HCT116 (cell line): ENCODE measurements around the gene ACAN. TPM values are rescaled to one million over a fixed set of nuclear protein-coding genes. Genes with fewer than 3 reads are reported as not detected.

ENCODE experiments used
- ATAC-seq: fragments of 200-7000 bp; cut with Tn5 transposase; 2 replicates; pipeline ENCODE4 v1.9.1; 2020; ENCODE audit warnings: mild to moderate bottlenecking, moderate library complexity
- BruUV-seq: library from RNA; stranded (reverse); fragments of 400-500 nt; replicated peaks from 2 replicates; lab custom pipeline; 2021; lab: Mats Ljungman, UMichigan
- CTCF ChIA-PET: fragments of 300-600 bp; sonication (Branson Sonifier 250); formaldehyde crosslinking; loops from one replicate; lab custom pipeline; 2021; ENCODE audit warnings: antibody characterized with exemption; lab: Charles Lee
- POLR2A ChIA-PET: fragments of 300-600, 350-600 bp; sonication (Branson Sonifier 250); formaldehyde crosslinking; loops from one replicate; lab custom pipeline; 2021; ENCODE audit warnings: antibody characterized with exemption; lab: Charles Lee
- RAD21 ChIA-PET, 2 experiments: fragments of 300-600 bp; sonication (Branson Sonifier 250); formaldehyde crosslinking; loops; one replicate each; lab custom pipeline; 2023; ENCODE audit warnings: low total read pairs in 2 of 2; ENCODE audit not compliant: uncharacterized antibody in 2 of 2, unreplicated experiment in 2 of 2, low non-redundant PET in 1 of 2; lab: Charles Lee
- DNase-seq: peaks from one replicate; pipeline ENCODE4 v3.0.0-alpha.2; 2010; ENCODE audit warnings: low read depth, low spot score
- H2AFZ ChIP-seq: fragments of 200-600 bp; shearing (Covaris generic), sonication (generic); 2 replicates; pipeline ENCODE4 v1.6.1; 2017; ENCODE audit warnings: low read depth, mixed run types, mixed read lengths, antibody characterized with exemption, low read length; ENCODE audit not compliant: poor library complexity, severe bottlenecking
- H3K27ac ChIP-seq: 2 replicates; pipeline ENCODE4 v1.5.1; 2012; ENCODE audit warnings: low read depth, low read length
- H3K27me3 ChIP-seq: fragments of 200-600 bp; sonication (generic); 2 replicates; pipeline ENCODE4 v1.6.1; 2016; ENCODE audit warnings: mixed run types, low read length, mixed read lengths; ENCODE audit not compliant: insufficient read depth
- H3K36me3 ChIP-seq, 2 experiments: fragments of 200-500 bp in 1 of 2; fragments of 200-600 bp in 1 of 2; sonication (Bioruptor generic) in 1 of 2; sonication (generic) in 1 of 2; 2 replicates each; pipeline versions ENCODE4 v1.5.1 to v1.6.1; 2014 to 2016; ENCODE audit warnings: low read length in 2 of 2, inconsistent platforms in 1 of 2, mixed read lengths in 1 of 2, mixed run types in 1 of 2; ENCODE audit not compliant: insufficient read depth in 2 of 2, control insufficient read depth in 1 of 2
- H3K4me1 ChIP-seq, 2 experiments: fragments of 200-600 bp in 1 of 2; sonication (generic) in 1 of 2; 2 replicates each; pipeline versions ENCODE4 v1.5.1 to v1.6.1; 2012 to 2017; ENCODE audit warnings: low read length in 2 of 2, inconsistent platforms in 1 of 2, mild to moderate bottlenecking in 1 of 2, mixed read lengths in 1 of 2, mixed run types in 1 of 2, moderate library complexity in 1 of 2; ENCODE audit not compliant: insufficient read depth in 2 of 2, control insufficient read depth in 1 of 2
- H3K4me2 ChIP-seq: fragments of 200-600 bp; sonication (generic); 2 replicates; pipeline ENCODE4 v1.6.1; 2017; ENCODE audit warnings: mixed run types, low read length, mixed read lengths
- H3K4me3 ChIP-seq, 2 experiments: fragments of 200-600 bp in 1 of 2; sonication (generic) in 1 of 2; replicated peaks in 1 of 2; 2 replicates each; pipeline ENCODE4 v1.5.1; 2011 to 2016; ENCODE audit warnings: low read length in 2 of 2, control low read depth in 1 of 2, low read depth in 1 of 2, mild to moderate bottlenecking in 1 of 2, mixed read lengths in 1 of 2, mixed run types in 1 of 2
- H3K79me2 ChIP-seq: fragments of 200-600 bp; sonication (generic); 2 replicates; pipeline ENCODE4 v1.6.1; 2017; ENCODE audit warnings: mild to moderate bottlenecking, mixed run types, low read length, moderate library complexity, mixed read lengths; ENCODE audit not compliant: insufficient read depth
- H3K9ac ChIP-seq: fragments of 200-600 bp; sonication (generic); 2 replicates; pipeline ENCODE4 v1.6.1; 2016; ENCODE audit warnings: low read length, mixed read lengths
- H3K9me2 ChIP-seq: fragments of 200-600 bp; sonication (generic), shearing (Covaris generic); 2 replicates; pipeline ENCODE4 v1.6.1; 2017; ENCODE audit warnings: mixed run types, mild to moderate bottlenecking, moderate library complexity; ENCODE audit not compliant: insufficient read depth
- H3K9me3 ChIP-seq, 2 experiments: fragments of 200-500 bp in 1 of 2; fragments of 200-600 bp in 1 of 2; sonication (Bioruptor generic) in 1 of 2; sonication (generic) in 1 of 2; 2 replicates each; pipeline ENCODE4 v1.6.1; 2014 to 2017; ENCODE audit warnings: low read length in 2 of 2, mixed read lengths in 2 of 2, inconsistent platforms in 1 of 2, low read depth in 1 of 2, mild to moderate bottlenecking in 1 of 2, mixed run types in 1 of 2, moderate library complexity in 1 of 2; ENCODE audit not compliant: control insufficient read depth in 1 of 2, insufficient read depth in 1 of 2
- H4K20me1 ChIP-seq: fragments of 200-600 bp; sonication (generic), shearing (Covaris generic); 2 replicates; pipeline ENCODE4 v1.6.1; 2017; ENCODE audit warnings: mixed run types, mild to moderate bottlenecking, moderate library complexity; ENCODE audit not compliant: insufficient read depth
- ATF3 ChIP-seq: IDR thresholded peaks from 2 replicates; pipeline ENCODE4 v1.6.1; 2012
- EGR1 ChIP-seq: IDR thresholded peaks from 2 replicates; pipeline ENCODE4 v1.6.1; 2012; ENCODE audit warnings: low read depth
- ELF1 ChIP-seq: IDR thresholded peaks from 2 replicates; pipeline ENCODE4 v1.6.1; 2012; ENCODE audit warnings: low read depth, borderline replicate concordance
- EZH2phosphoT487 ChIP-seq: fragments of 200-600 bp; IDR thresholded peaks from 2 replicates; pipeline ENCODE4 v1.6.1; 2018; ENCODE audit warnings: antibody characterized with exemption, borderline replicate concordance
- FOSL1 ChIP-seq: IDR thresholded peaks from 2 replicates; pipeline ENCODE4 v1.6.1; 2012; ENCODE audit warnings: low read depth
- POLR2A ChIP-seq: IDR thresholded peaks from 2 replicates; pipeline ENCODE4 v1.7.0; 2011; ENCODE audit warnings: borderline replicate concordance; ENCODE audit not compliant: insufficient read depth, insufficient read length; ENCODE audit errors: extremely low read depth
- SIN3A ChIP-seq: IDR thresholded peaks from 2 replicates; pipeline ENCODE4 v1.6.1; 2012; ENCODE audit warnings: low read depth
- SP1 ChIP-seq: IDR thresholded peaks from 2 replicates; pipeline ENCODE4 v1.6.1; 2012; ENCODE audit warnings: low read depth
- TCF7L2 ChIP-seq: IDR thresholded peaks from 2 replicates; pipeline ENCODE4 v1.7.0; 2011; ENCODE audit warnings: borderline replicate concordance, inconsistent platforms; ENCODE audit not compliant: insufficient read depth, insufficient read length; ENCODE audit errors: extremely low read depth
- intact Hi-C: fragments of 100-400 bp; cut with micrococcal nuclease; formaldehyde crosslinking; loops from 2 replicates; pipeline ENCODE4 v1.10.0; 2022
- total RNA-seq: library from RNA; stranded (reverse); gene quantifications from one replicate; pipeline ENCODE4 v1.2.1, GENCODE V29; 2021; ENCODE audit not compliant: unreplicated experiment
- TF ChIP-seq, protein P1 (sequence below): IDR thresholded peaks from 2 replicates; pipeline ENCODE4 v1.6.1; 2012; ENCODE audit warnings: low read depth

Gene ACAN
- total RNA-seq, 1 experiment from 2014 or later: not detected

GRCh38 chr15:88890495-88890894, 87.3 kb downstream of the ACAN start:
- RAD21 ChIA-PET: no interaction called here
- no peak for DNase-seq
- Histone ChIP-seq H4K20me1 (no peaks in the 10 kb centered on the region), H3K27ac (no peak overlapping the region), H3K4me1 (peaks cover 4 to 17% of the 10 kb centered on the region in 2 experiments), H3K9me2 (no peaks in the 10 kb centered on the region), H3K9ac (no peak overlapping the region), H3K4me3 (no peak overlapping the region), H3K36me3 (no peaks in the 10 kb centered on the region), H3K79me2 (no peaks in the 10 kb centered on the region), H2AFZ (no peak overlapping the region), H3K9me3 (no peaks in the 10 kb centered on the region), H3K4me2 (no peak overlapping the region), H3K27me3 (no peaks in the 10 kb centered on the region)
- no peak for ATAC-seq
- TF ChIP-seq EZH2phosphoT487 (no peak), ATF3 (no peak), POLR2A (no peak), SP1 (no peak), ELF1 (no peak), EGR1 (no peak), TCF7L2 (no peak), SIN3A (no peak), FOSL1 (no peak)
- TF ChIP-seq, protein P1, sequence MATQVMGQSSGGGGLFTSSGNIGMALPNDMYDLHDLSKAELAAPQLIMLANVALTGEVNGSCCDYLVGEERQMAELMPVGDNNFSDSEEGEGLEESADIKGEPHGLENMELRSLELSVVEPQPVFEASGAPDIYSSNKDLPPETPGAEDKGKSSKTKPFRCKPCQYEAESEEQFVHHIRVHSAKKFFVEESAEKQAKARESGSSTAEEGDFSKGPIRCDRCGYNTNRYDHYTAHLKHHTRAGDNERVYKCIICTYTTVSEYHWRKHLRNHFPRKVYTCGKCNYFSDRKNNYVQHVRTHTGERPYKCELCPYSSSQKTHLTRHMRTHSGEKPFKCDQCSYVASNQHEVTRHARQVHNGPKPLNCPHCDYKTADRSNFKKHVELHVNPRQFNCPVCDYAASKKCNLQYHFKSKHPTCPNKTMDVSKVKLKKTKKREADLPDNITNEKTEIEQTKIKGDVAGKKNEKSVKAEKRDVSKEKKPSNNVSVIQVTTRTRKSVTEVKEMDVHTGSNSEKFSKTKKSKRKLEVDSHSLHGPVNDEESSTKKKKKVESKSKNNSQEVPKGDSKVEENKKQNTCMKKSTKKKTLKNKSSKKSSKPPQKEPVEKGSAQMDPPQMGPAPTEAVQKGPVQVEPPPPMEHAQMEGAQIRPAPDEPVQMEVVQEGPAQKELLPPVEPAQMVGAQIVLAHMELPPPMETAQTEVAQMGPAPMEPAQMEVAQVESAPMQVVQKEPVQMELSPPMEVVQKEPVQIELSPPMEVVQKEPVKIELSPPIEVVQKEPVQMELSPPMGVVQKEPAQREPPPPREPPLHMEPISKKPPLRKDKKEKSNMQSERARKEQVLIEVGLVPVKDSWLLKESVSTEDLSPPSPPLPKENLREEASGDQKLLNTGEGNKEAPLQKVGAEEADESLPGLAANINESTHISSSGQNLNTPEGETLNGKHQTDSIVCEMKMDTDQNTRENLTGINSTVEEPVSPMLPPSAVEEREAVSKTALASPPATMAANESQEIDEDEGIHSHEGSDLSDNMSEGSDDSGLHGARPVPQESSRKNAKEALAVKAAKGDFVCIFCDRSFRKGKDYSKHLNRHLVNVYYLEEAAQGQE: no peak
- BruUV-seq: no TSS peak
- intact Hi-C loops: loop anchor here (5.0 kb wide), 1 partner anchor 237 kb away; no protein-coding TSS in a partner anchor
- POLR2A ChIA-PET: no interaction called here
- CTCF ChIA-PET: interaction anchor here (1.2 to 1.8 kb wide), 2 partner anchors 12 to 234 kb away, joined by 3 read pairs; no protein-coding TSS in a partner anchor
